ENCODE results near the gene LAMB3.

GRCh38 chr1:209600541-209600940 lies 51.7 kb downstream of the LAMB3 start:
- TF ChIP-seq CTCF (IDR thresholded peaks at IDR 0.05) (no peak), POLR2A (IDR thresholded peaks at IDR 0.05) (no peak)
